ENCODE data around the gene KLHDC1. TPM values are rescaled to one million over a fixed set of nuclear protein-coding genes. Genes with fewer than 3 reads are reported as not detected.
A peak's percentile ranks its signal among the peaks of the same experiment; 100 is the strongest.
"Not testable (repeated sequence)": the region's sequence is repeated elsewhere in the genome, so short reads cannot be mapped to it uniquely, and the experiment has no call there.

The KLHDC1 gene, protein sequence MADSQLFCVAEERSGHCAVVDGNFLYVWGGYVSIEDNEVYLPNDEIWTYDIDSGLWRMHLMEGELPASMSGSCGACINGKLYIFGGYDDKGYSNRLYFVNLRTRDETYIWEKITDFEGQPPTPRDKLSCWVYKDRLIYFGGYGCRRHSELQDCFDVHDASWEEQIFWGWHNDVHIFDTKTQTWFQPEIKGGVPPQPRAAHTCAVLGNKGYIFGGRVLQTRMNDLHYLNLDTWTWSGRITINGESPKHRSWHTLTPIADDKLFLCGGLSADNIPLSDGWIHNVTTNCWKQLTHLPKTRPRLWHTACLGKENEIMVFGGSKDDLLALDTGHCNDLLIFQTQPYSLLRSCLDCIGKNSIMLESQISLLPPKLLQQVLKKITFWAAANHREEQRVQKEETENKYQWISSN
- 1 to 10 TPM in 5 of 6 experiments, under 1 TPM in 1; 0.97 to 1.6 (median 1.2) TPM for total RNA-seq (2021; fragmentation: NEBNext Ultra II Directional; extraction: Animal tissue kit (Norgen Biotek cat#: 25700))
- long read RNA-seq, partial matches to known transcripts, result 1 of 3 reads
- long read RNA-seq, other reads (novel, unspliced or antisense), result 2 of 3 reads

GRCh38 chr14:49692811-49693734 is at the start of gene KLHDC1:
TSS of gene KLHDC1 (plus strand) at chr14:49693120. CDS start at chr14:49693195, 75 bp downstream.
- Mint-ChIP-seq H3K9me3 (no peaks in the 10 kb centered on the region), H3K27ac (peak within 1 kb of the TSS; percentile 85), H3K36me3 (ENCODE audit: low read depth) (no peaks in the 10 kb centered on the region), H3K4me3 (peak within 1 kb of the TSS; percentile 86), H3K27me3 (ENCODE audit: insufficient read depth) (peaks cover 2% of the 10 kb centered on the region; the same call in 1 of the 2 replicates), H3K4me1 (ENCODE audit: low read depth) (peaks cover 27% of the 10 kb centered on the region)
- no peak for TF ChIP-seq CTCF (IDR thresholded peaks at IDR 0.05)
- DNase-seq, result peak; percentile 61

GRCh38 chr14:49653508-49653907 is 39.4 kb upstream of the KLHDC1 start:
- Mint-ChIP-seq H3K4me3 (no peak overlapping the region), H3K27ac (no peak overlapping the region), H3K4me1 (ENCODE audit: low read depth) (peaks cover 9% of the 10 kb centered on the region; the same call in 1 of the 2 replicates), H3K27me3 (ENCODE audit: insufficient read depth) (no peaks in the 10 kb centered on the region), H3K36me3 (ENCODE audit: low read depth) (no peaks in the 10 kb centered on the region), H3K9me3 (no peaks in the 10 kb centered on the region)
- DNase-seq, result no peak
- TF ChIP-seq CTCF (IDR thresholded peaks at IDR 0.05), result no peak

DNA sequence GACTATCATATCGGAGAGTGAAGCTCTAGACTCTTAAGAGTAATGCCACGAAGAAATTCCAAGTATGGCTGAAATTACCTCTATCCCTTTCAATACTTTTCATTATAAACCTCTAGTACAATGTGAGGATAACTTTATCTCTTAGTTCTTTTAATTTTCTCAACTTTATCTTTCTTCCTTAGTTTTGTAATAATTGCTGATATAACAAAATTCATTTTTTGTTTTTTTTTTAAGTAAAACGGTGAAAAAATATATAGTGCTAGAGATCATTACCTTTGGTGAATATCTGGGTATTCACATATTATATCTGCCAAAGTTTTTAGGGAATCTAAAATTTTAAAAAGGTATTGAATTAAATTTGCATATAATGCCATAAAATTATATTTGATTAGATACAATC is 38.4 kb upstream of the KLHDC1 start:
- peaks cover 9% of the 10 kb centered on the region; the same call in 1 of the 2 replicates for H3K4me1 Mint-ChIP-seq (ENCODE audit: low read depth)
- TF ChIP-seq CTCF (IDR thresholded peaks at IDR 0.05), result no peak
- no peaks in the 10 kb centered on the region for H3K9me3 Mint-ChIP-seq
- H3K4me3 Mint-ChIP-seq, result no peak overlapping the region
- no peaks in the 10 kb centered on the region for H3K36me3 Mint-ChIP-seq (ENCODE audit: low read depth)
- H3K27me3 Mint-ChIP-seq (ENCODE audit: insufficient read depth), result no peaks in the 10 kb centered on the region
- DNase-seq, result no peak
- no peak overlapping the region for H3K27ac Mint-ChIP-seq

- DNase-seq; H3K4me3 Mint-ChIP-seq; H3K4me1 Mint-ChIP-seq (ENCODE audit: low read depth); H3K9me3 Mint-ChIP-seq; H3K27me3 Mint-ChIP-seq (ENCODE audit: insufficient read depth); H3K27ac Mint-ChIP-seq; H3K36me3 Mint-ChIP-seq (ENCODE audit: low read depth): not testable (repeated sequence)
Observed at GRCh38 chr14:49657500-49657899, 35.4 kb upstream of the KLHDC1 start.

GRCh38 chr14:49659526-49660455 is 33.1 kb upstream of the KLHDC1 start:
- no peaks in the 10 kb centered on the region; the same call in 1 of the 2 replicates for H3K36me3 Mint-ChIP-seq (ENCODE audit: low read depth)
- no peak overlapping the region for H3K4me3 Mint-ChIP-seq
- H3K9me3 Mint-ChIP-seq, result no peaks in the 10 kb centered on the region
- TF ChIP-seq CTCF (IDR thresholded peaks at IDR 0.05), result no peak
- no peak for DNase-seq
- 0 out of 2 replicates have a peak overlapping the region, but pooled peaks have one; percentile 21 for H3K27ac Mint-ChIP-seq
- H3K4me1 Mint-ChIP-seq (ENCODE audit: low read depth), result peaks cover 9% of the 10 kb centered on the region; the same call in 1 of the 2 replicates
- H3K27me3 Mint-ChIP-seq (ENCODE audit: insufficient read depth), result no peaks in the 10 kb centered on the region
